Activated naive CD8-positive, alpha-beta T cell treated with anti-CD3 and anti-CD28 coated beads, Interleukin-2, amount 50 U/mL, for 24 hours (primary cell): ENCODE results near the gene DNAH5.
A peak's percentile ranks its signal among the peaks of the same experiment; 100 is the strongest.
"Not testable (repeated sequence)": the region's sequence is repeated elsewhere in the genome, so short reads cannot be mapped to it uniquely, and the experiment has no call there.

Experiments
- ATAC-seq: fragments of 150-1000 bp; cut with Tn5 transposase; one replicate; pipeline ENCODE4 v1.10.0; 2021
- DNase-seq: peaks from one replicate; pipeline ENCODE4 v3.0.0; 2021
- H3K27ac Mint-ChIP-seq: one replicate; pipeline ENCODE4 v1.8.0; 2021; ENCODE audit warnings: mild to moderate bottlenecking, mixed read lengths
- H3K27me3 Mint-ChIP-seq: one replicate; pipeline ENCODE4 v1.8.0; 2021; ENCODE audit warnings: mixed read lengths
- H3K36me3 Mint-ChIP-seq: one replicate; pipeline ENCODE4 v1.8.0; 2021; ENCODE audit warnings: low read depth, mixed read lengths
- H3K4me1 Mint-ChIP-seq: one replicate; pipeline ENCODE4 v1.8.0; 2021; ENCODE audit warnings: mixed read lengths
- H3K4me3 Mint-ChIP-seq: one replicate; pipeline ENCODE4 v1.8.0; 2021; ENCODE audit warnings: mild to moderate bottlenecking, moderate library complexity, mixed read lengths
- H3K9me3 Mint-ChIP-seq: one replicate; pipeline ENCODE4 v1.8.0; 2021; ENCODE audit warnings: mixed read lengths

The DNAH5 gene, protein sequence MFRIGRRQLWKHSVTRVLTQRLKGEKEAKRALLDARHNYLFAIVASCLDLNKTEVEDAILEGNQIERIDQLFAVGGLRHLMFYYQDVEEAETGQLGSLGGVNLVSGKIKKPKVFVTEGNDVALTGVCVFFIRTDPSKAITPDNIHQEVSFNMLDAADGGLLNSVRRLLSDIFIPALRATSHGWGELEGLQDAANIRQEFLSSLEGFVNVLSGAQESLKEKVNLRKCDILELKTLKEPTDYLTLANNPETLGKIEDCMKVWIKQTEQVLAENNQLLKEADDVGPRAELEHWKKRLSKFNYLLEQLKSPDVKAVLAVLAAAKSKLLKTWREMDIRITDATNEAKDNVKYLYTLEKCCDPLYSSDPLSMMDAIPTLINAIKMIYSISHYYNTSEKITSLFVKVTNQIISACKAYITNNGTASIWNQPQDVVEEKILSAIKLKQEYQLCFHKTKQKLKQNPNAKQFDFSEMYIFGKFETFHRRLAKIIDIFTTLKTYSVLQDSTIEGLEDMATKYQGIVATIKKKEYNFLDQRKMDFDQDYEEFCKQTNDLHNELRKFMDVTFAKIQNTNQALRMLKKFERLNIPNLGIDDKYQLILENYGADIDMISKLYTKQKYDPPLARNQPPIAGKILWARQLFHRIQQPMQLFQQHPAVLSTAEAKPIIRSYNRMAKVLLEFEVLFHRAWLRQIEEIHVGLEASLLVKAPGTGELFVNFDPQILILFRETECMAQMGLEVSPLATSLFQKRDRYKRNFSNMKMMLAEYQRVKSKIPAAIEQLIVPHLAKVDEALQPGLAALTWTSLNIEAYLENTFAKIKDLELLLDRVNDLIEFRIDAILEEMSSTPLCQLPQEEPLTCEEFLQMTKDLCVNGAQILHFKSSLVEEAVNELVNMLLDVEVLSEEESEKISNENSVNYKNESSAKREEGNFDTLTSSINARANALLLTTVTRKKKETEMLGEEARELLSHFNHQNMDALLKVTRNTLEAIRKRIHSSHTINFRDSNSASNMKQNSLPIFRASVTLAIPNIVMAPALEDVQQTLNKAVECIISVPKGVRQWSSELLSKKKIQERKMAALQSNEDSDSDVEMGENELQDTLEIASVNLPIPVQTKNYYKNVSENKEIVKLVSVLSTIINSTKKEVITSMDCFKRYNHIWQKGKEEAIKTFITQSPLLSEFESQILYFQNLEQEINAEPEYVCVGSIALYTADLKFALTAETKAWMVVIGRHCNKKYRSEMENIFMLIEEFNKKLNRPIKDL (N-terminal part only)

DNA sequence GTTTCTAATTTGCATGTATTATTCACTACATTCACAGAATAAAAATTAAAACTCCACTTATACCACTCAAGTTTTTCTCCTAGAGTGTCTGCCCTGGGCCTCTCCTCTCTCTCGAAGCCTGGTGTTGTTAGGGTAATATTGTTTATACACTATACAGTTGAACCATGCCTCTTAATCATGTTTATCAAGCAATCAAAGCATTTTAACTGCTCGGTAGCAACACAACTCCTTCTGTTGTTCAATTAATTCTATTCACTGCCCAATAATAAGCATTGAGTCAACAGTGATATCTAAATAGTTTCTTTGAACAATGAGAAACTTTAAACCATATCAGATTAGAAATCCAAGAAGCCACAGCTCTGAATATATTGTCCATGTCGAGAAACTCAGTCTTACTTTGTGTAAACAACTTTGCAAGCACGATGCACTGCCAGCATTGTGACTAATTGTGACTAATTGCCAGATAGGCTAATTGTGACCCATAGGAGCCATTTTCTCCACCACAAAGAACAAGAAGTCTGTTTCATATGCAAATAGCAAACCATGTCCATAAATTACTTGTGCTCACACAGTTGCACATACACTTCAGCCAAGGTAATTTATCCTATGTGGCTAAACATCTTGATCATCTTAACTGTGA is at the start of gene DNAH5:
DNAH5 (minus strand) TSS at position 129 of the 640 bp plus-strand sequence. CDS start 250 bp downstream, outside the sequence.
- Mint-ChIP-seq H3K27me3 (no peaks in the 10 kb centered on the region), H3K27ac (no peak within 1 kb of the TSS), H3K4me1 (no peaks in the 10 kb centered on the region), H3K4me3 (no peak within 1 kb of the TSS), H3K9me3 (no peaks in the 10 kb centered on the region), H3K36me3 (no peaks in the 10 kb centered on the region)
- DNase-seq = no peak
- no peak for ATAC-seq

DNA sequence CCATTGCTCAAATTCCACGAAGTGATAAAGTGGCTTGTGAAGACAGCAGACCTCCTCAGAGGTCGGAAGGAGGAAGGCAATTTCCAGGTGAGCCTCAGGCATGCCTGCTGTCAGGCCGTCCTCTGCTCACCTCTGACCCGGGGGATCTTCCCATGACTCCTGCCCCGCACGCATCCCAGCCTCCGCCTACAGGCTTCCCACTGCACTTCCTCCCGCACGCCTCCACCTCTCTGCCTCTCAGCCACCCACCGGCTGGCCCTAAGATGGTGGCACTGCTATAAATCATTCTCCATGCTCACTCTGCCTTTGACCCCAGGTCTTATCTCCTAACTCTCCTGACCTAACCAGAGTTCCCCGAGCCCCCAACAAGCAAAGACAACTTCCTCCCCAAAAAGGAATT is 49.4 kb upstream of the DNAH5 start:
- no peaks in the 10 kb centered on the region for H3K4me1 Mint-ChIP-seq
- ATAC-seq (no peak), DNase-seq (no peak)
- no peaks in the 10 kb centered on the region for H3K36me3 Mint-ChIP-seq
- peaks cover 6% of the 10 kb centered on the region for H3K27me3 Mint-ChIP-seq
- no peak overlapping the region for H3K27ac Mint-ChIP-seq
- H3K9me3 Mint-ChIP-seq = peaks cover 8% of the 10 kb centered on the region
- H3K4me3 Mint-ChIP-seq = no peak overlapping the region

DNA sequence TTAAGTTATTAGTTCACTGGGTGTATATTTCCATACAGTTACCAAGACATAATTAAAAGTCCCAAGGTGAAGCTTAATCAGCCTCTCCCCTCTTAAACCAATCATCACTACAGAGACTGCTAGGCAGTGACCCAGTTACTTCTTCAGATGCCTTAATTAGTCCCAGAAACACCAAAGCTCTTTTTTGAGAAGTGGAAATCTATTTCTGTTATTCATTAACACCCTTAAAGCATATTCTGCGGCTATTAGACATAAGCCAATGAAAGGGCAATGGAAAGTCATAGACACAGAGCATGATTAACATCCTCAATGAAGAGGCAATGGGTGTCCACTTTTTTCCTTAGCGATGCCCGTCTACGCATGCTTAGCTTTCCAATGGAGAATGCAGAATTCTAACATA is 48.3 kb upstream of the DNAH5 start:
- H3K27me3 Mint-ChIP-seq = peaks cover 8% of the 10 kb centered on the region
- H3K27ac Mint-ChIP-seq = no peak overlapping the region
- ATAC-seq (no peak), DNase-seq (no peak)
- no peak overlapping the region for H3K4me3 Mint-ChIP-seq
- H3K4me1 Mint-ChIP-seq = no peaks in the 10 kb centered on the region
- H3K9me3 Mint-ChIP-seq = peaks cover 8% of the 10 kb centered on the region
- no peaks in the 10 kb centered on the region for H3K36me3 Mint-ChIP-seq

DNA sequence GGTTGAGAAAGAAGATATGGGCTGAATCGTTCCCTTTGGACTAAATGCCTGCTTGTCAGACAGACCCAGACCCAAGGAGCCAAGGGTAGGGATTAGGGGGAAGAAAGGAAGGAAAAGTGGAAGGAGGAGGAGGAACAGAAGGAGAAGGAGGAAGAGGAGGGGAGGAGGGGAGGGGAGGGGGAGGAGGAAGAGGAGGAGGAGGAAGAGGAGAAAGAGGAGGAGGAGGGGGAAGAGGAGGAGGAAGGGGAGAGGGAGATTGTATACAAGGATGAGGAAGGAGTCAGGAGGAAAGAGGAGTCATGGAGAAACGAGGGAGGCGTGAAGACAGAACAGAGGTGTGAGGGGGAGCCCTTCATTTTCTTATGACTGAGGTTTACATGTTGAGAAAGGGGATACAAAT is 46.9 kb upstream of the DNAH5 start:
- ATAC-seq (no peak), DNase-seq (no peak)
- Mint-ChIP-seq H3K27ac (no peak overlapping the region), H3K9me3 (peaks cover 2% of the 10 kb centered on the region), H3K4me1 (no peaks in the 10 kb centered on the region), H3K36me3 (no peaks in the 10 kb centered on the region), H3K27me3 (peaks cover 8% of the 10 kb centered on the region), H3K4me3 (no peak overlapping the region)

DNA sequence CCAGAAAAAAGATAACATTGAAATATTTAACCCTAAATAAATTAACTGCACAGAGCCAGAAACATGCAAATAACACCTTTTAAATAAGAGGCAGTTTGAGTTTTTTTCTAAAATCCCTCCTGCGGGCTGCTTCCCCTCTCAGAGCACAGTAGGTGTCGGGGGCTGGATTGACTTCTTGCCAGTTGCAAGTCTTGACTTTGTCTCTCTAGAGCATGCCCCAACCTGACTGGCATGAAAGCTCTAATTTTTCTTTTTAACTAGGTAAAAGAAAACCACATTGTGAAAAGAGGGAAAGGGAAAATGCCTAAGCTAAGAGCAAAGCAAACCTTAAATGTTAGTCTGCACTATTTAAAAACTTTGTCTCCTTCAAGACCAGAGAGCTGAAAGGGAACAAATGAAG is 46.4 kb upstream of the DNAH5 start:
- no peak overlapping the region for H3K27ac Mint-ChIP-seq
- H3K4me1 Mint-ChIP-seq = no peaks in the 10 kb centered on the region
- ATAC-seq (no peak), DNase-seq (no peak)
- H3K36me3 Mint-ChIP-seq = no peaks in the 10 kb centered on the region
- peaks cover 8% of the 10 kb centered on the region for H3K27me3 Mint-ChIP-seq
- no peak overlapping the region for H3K4me3 Mint-ChIP-seq
- H3K9me3 Mint-ChIP-seq = no peaks in the 10 kb centered on the region

DNA sequence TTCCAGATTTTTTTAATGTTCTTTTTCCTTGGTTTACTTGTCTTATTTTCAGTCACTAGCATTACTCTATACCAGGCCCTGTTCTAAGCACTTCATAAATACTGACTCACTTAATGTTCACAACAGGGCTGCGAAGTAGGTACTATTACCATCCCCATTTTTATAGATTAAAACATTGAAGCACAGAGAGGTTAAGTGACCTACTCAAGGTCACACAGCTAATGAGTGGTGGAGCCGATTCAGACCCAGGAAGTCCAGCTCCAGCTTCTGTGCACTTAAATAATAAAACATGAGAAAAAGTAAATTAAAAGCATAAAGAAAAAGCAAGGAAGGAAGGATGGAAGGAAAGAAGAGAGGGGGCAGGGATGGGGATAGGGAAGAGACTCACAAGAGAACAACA is 45.3 kb upstream of the DNAH5 start:
- H3K27me3 Mint-ChIP-seq = peaks cover 10% of the 10 kb centered on the region
- H3K36me3 Mint-ChIP-seq = no peaks in the 10 kb centered on the region
- no peaks in the 10 kb centered on the region for H3K9me3 Mint-ChIP-seq
- H3K4me3 Mint-ChIP-seq = no peak overlapping the region
- no peak overlapping the region for H3K27ac Mint-ChIP-seq
- H3K4me1 Mint-ChIP-seq = no peaks in the 10 kb centered on the region
- DNase-seq (no peak), ATAC-seq (no peak)

DNA sequence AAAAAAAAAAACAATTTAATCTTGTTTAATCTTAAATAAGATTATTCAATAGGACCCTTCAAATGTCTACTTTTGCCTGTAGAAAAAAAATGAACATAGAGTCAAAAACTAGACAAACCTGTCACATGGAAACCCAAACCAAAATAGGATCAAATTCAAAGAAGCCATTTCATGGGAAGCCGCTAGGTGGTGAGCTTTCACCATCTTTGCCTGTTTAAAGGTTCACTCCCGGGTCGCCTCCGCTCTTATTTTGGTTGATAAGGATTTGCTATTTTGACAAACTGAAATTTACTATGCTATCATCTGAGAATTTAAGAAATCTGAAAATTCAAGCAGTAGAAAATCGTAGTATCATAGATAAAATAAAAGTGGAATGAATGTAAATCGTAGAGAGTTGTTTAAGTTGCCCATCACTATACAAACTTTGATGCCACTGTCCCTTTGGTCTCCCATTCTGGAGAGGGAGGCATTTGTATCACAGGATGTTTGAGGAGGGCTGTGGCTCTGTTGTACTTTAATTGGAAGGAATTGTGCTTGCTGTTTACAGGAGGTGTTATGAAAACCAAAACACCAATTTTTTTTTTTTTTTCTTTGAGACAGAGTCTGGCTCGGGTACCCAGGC is 43.5 kb upstream of the DNAH5 start:
- ATAC-seq (no peak), DNase-seq (peak; percentile 33)
- Mint-ChIP-seq H3K36me3 (no peaks in the 10 kb centered on the region), H3K4me3 (no peak overlapping the region), H3K27me3 (peaks cover 7% of the 10 kb centered on the region), H3K9me3 (no peaks in the 10 kb centered on the region), H3K27ac (no peak overlapping the region), H3K4me1 (no peaks in the 10 kb centered on the region)

DNA sequence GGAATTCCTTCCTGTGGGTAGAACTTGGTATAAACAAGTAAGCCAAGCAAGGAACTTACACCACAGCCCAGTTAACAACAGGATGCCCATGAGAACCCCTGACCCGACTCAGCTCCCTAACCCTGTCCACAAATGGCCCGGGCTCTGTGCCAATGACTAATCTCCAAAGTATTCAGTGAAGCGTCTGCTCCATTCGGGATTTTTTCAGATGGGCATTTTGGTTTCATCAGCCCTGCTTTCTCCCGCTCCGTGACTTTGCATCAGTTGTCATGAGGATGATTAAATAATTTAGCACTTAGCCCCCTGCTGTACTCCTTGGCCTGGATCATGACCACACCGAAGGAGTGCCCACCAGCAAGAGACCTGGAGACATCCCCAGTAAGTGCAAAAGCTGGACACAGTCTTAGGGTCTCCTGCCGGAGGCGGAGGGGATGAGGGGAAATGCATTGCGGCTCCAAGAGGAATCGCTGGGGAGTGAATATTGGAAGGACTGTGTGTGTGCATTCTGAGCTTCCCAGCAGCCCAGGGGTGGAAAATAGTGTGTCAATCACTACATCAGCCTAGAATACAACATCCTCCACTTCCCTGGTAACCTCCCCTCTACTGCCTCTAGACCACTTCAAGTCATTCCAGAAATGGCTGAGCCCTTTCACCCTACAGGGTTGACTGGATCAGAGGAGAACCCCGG is 41.4 kb upstream of the DNAH5 start:
- no peak overlapping the region for H3K27ac Mint-ChIP-seq
- ATAC-seq (no peak), DNase-seq (no peak)
- H3K4me1 Mint-ChIP-seq = no peaks in the 10 kb centered on the region
- H3K27me3 Mint-ChIP-seq = peaks cover 5% of the 10 kb centered on the region
- H3K36me3 Mint-ChIP-seq = no peaks in the 10 kb centered on the region
- H3K4me3 Mint-ChIP-seq = no peak overlapping the region
- no peaks in the 10 kb centered on the region for H3K9me3 Mint-ChIP-seq

DNA sequence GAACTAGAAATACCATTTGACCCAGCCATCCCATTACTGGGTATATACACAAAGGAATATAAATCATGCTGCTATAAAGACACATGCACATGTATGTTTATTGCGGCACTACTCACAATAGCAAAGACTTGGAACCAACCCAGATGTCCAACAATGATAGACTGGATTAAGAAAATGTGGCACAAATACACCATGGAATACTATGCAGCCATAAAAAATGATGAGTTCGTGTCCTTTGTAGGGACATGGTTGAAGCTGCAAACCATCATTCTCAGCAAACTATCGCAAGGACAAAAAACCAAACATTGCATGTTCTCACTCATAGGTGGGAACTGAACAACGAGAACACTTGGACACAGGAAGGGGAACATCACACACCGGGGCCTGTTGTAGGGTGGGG is 40.4 kb upstream of the DNAH5 start:
- H3K4me3 Mint-ChIP-seq = not testable (repeated sequence)

DNA sequence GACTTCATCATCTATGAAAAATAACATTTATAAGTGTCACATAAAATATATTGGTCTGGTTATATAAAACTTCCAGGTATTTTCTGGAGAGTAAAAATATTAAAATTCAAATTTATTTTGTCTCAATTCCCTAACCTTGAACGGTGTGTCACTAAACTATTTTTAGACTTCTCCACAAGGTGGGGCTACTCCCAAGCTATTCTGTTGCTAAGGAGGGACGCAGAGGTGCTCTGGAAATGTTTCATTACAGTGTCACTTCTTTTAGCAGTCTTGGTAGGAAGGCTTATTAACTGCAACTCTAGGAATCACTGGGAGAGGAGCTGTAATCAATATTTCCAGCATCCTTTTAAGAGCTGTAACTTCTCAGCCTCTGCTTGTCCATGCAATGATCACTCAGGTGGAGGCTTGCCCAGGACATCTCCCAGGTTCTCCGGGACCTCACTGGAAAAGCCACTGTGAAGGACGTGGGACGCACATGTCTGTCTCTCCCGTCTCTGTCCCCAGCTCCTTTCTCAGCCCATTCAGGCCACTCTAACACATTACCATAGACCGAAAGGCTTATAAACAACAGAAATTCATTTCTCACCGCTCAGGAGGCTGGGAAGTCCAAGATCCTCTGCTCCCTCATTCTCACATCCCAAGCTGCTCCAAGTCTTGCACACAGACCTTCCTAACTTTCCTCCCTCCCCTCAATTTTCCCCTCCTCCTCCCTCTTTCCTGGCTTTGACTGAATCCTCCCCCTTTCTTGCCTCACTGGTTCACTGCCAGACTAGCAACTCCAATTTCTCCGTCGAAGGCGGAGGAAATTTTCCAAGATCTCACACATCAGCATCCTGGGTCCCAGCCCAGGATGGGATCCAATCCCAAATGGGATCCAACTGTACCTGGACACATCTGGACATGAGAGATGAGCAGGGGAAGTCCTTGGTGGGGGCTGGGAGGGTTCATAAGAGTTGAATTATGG is 32.7 kb upstream of the DNAH5 start:
- Mint-ChIP-seq H3K36me3 (no peaks in the 10 kb centered on the region), H3K4me1 (no peaks in the 10 kb centered on the region), H3K9me3 (no peaks in the 10 kb centered on the region), H3K4me3 (no peak overlapping the region), H3K27me3 (no peaks in the 10 kb centered on the region), H3K27ac (no peak overlapping the region)
- DNase-seq = no peak
- no peak for ATAC-seq

More for the DNA sequence above, 40.4 kb upstream of the DNAH5 start:
- H3K4me1 Mint-ChIP-seq, H3K36me3 Mint-ChIP-seq, H3K9me3 Mint-ChIP-seq, ATAC-seq, DNase-seq, H3K27ac Mint-ChIP-seq, H3K27me3 Mint-ChIP-seq: not testable (repeated sequence)

DNA sequence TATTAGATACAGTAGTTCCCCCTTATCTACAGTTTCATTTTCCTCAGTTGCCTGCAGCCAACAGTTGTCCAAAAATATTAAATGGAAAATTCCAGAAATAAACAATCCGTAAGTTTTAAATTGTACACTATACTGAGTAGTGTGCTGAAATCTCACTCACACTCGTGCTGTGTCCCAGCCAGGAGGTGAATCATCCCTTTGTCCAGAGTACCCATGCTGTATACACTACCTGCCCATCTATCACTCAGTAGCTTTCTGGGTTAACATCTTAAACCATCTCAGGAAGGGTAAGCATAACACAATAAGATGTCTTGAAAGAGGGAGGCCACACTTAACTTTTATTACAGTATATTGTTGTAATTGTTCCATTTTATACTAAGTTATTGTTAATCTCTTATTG is 31.7 kb upstream of the DNAH5 start:
- no peak for ATAC-seq
- H3K27ac Mint-ChIP-seq = no peak overlapping the region
- H3K27me3 Mint-ChIP-seq = no peaks in the 10 kb centered on the region
- H3K9me3 Mint-ChIP-seq = no peaks in the 10 kb centered on the region
- H3K4me1 Mint-ChIP-seq = no peaks in the 10 kb centered on the region
- no peaks in the 10 kb centered on the region for H3K36me3 Mint-ChIP-seq
- no peak overlapping the region for H3K4me3 Mint-ChIP-seq
- no peak for DNase-seq

DNA sequence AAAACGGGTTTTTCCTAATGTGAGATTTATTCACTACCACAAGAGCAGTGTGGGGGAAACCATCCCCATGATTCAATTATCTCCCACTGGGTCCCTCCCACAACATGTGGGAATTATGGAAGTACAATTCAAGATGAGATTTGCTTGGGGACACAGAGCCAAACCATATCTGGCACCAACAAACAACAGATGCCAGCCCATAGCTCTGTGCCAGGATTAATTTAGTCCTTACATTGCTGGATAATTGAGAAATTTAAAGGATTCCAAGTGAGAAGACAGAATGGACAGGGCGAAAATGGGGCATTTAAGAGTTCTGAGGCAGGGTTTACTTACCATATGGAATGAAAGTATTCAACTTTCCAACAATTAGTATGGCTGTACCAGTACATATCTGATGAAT is 30.8 kb upstream of the DNAH5 start:
- no peaks in the 10 kb centered on the region for H3K27me3 Mint-ChIP-seq

More for the DNA sequence above, 30.8 kb upstream of the DNAH5 start:
- H3K9me3 Mint-ChIP-seq = no peaks in the 10 kb centered on the region
- DNase-seq (no peak), ATAC-seq (no peak)
- H3K27ac Mint-ChIP-seq = no peak overlapping the region
- no peaks in the 10 kb centered on the region for H3K36me3 Mint-ChIP-seq
- no peaks in the 10 kb centered on the region for H3K4me1 Mint-ChIP-seq
- no peak overlapping the region for H3K4me3 Mint-ChIP-seq
